Measurements from ENCODE around the gene REEP5. TPM values are rescaled to one million over a fixed set of nuclear protein-coding genes. Genes with fewer than 3 reads are reported as not detected.
"Not testable (repeated sequence)": the region's sequence is repeated elsewhere in the genome, so short reads cannot be mapped to it uniquely, and the experiment has no call there.

REEP5 gene
- polyA plus RNA-seq, 6 donors from 2014 or later, result 92.3 to 138 (median 101) TPM

DNA sequence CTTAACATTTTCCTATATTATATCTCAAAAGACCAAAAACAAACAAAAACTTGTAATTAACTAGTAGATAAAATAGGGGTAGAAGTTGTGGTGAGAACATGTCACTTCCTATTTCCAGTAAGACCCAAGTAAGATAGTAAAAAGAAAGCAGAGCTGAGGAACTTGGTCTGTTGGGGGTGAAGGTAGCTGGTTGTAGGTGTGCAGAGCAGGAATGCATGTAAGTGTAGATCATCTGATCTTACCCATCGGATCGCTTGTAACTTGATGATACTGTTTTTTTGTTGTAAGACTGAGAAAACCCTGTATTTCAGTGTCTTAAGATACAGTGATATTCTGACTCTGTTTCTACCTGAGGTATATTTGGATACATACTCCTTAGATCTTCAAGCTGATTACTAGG, 55.3 kb downstream of the REEP5 start:
- no peaks in the 10 kb centered on the region for H3K27me3 Mint-ChIP-seq
- DNase-seq, result no peak
- no peak for ATAC-seq (ENCODE audit: low read depth in 2 of 2)
- peaks cover 5 to 24% (median 21%) of the 10 kb centered on the region in 3 donors for H3K4me1 Mint-ChIP-seq
- peak overlapping the region in 3 of 6 donors; percentile 11 to 37 (median 19) for H3K27ac Mint-ChIP-seq
- H3K9me3 Mint-ChIP-seq, result no peaks in the 10 kb centered on the region
- peaks cover 0 to 10% of the 10 kb centered on the region in 2 donors for H3K36me3 Mint-ChIP-seq
- H3K4me3 Mint-ChIP-seq, result no peak overlapping the region

DNA sequence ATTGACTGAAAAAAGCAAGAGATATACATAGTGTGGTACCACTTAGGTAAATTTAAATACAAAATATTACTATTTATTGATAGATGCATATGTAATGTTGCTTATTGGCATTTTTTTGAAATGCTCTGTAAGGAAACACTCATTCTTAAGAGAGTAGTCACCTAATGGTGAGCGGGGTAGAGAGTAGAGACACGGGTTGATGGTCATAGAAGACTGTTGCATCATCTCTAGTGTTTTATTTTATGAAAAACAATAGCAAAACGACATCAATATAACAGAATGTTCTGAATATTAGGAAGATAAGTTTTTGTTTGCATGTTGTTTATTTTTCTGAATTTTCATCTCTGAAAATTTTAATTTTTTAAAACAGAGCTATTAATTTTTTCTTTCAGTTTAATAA, 56.9 kb downstream of the REEP5 start:
- no peak overlapping the region for H3K27ac Mint-ChIP-seq
- H3K4me1 Mint-ChIP-seq, result peaks cover 9 to 39% (median 27%) of the 10 kb centered on the region in 3 donors
- no peak overlapping the region for H3K4me3 Mint-ChIP-seq
- DNase-seq (no peak), ATAC-seq (ENCODE audit: low read depth in 2 of 2) (no peak)
- H3K9me3 Mint-ChIP-seq, result no peaks in the 10 kb centered on the region
- no peaks in the 10 kb centered on the region for H3K27me3 Mint-ChIP-seq
- H3K36me3 Mint-ChIP-seq, result peaks cover 0 to 10% of the 10 kb centered on the region in 2 donors

DNA sequence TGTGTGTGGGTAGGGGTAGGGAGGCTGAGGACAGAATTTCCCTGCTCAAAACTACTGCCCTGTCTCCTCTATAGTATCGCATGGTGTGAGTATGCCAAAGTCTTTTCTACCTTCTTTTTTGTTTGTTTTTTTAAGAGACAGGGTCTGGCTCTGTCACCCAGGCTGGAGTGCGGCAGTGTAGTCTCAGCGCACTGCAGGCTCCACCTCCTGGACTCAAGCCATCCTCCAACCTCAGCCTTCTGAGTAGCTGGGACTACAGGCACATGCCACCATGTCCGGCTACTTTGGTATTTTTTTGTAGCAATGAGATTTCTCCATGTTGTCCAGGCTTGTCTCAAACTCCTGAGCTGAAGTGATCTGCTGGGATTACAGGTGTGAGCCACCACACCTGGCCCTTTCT, 58.5 kb downstream of the REEP5 start:
- peaks cover 0 to under 1% (median 0%) of the 10 kb centered on the region in 3 donors for H3K27me3 Mint-ChIP-seq
- DNase-seq (no peak), ATAC-seq (ENCODE audit: low read depth in 2 of 2) (no peak)
- no peaks in the 10 kb centered on the region for H3K36me3 Mint-ChIP-seq
- H3K4me3 Mint-ChIP-seq, result peak overlapping the region in 6 of 8 donors; percentile 24 to 96 (median 58)
- H3K27ac Mint-ChIP-seq, result peak overlapping the region in 2 of 6 donors; percentile 73 to 74
- no peaks in the 10 kb centered on the region for H3K9me3 Mint-ChIP-seq
- peaks cover 9 to 39% (median 23%) of the 10 kb centered on the region in 3 donors for H3K4me1 Mint-ChIP-seq

DNA sequence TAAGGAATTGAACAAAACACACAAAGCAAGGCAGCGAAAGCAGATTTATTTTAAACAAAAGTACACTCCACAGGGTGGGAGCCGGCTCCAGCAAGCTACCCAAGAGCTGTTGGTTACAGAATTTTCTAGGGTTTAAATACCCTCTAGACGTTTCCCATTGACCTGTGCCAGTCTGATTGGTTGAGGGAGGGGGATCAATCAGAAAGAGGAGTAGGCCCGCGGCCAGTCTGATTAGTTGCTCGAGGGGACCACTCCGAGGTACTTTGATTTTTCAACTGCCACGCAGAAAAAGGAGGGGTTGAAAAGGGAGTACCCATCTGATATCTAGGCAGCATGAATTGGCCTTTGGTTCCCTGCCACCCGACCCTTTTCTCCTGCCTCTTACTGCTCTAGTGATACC, 59.9 kb downstream of the REEP5 start:
- Mint-ChIP-seq H3K36me3 (no peaks in the 10 kb centered on the region), H3K27ac (peak overlapping the region in 3 of 6 donors; percentile 60 to 97 (median 80)), H3K4me1 (peaks cover 9 to 39% (median 23%) of the 10 kb centered on the region in 3 donors), H3K4me3 (peak overlapping the region; percentile 95 to 99 (median 98)), H3K9me3 (no peaks in the 10 kb centered on the region), H3K27me3 (peaks cover 8 to 11% (median 10%) of the 10 kb centered on the region in 3 donors)
- ATAC-seq (ENCODE audit: low read depth in 2 of 2) (no peak), DNase-seq (no peak)

DNA sequence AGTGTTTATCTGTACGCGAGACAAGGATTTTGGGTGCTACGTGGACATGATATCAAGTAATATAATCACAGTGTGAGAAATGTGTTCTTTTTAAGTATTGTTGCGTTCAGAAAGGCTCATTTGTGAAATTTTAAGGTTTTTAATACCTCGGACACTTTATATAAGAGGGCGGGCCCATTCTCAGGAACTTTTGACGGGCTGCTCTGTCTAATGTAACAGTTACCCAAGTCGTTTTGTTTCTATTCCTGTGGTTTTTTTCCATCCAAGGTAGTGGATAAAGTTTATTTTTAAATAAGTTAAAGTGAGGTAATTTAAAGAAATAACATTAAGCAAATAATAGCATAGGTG, 60.4 kb downstream of the REEP5 start:
- ATAC-seq (ENCODE audit: low read depth in 2 of 2) (no peak), DNase-seq (no peak)
- Mint-ChIP-seq H3K27me3 (peaks cover 8 to 12% (median 11%) of the 10 kb centered on the region in 3 donors), H3K27ac (peak overlapping the region; percentile 96 to 99 (median 98)), H3K4me3 (peak overlapping the region; percentile 95 to 99 (median 98)), H3K4me1 (peaks cover 9 to 39% (median 23%) of the 10 kb centered on the region in 3 donors), H3K36me3 (no peaks in the 10 kb centered on the region), H3K9me3 (no peaks in the 10 kb centered on the region)

DNA sequence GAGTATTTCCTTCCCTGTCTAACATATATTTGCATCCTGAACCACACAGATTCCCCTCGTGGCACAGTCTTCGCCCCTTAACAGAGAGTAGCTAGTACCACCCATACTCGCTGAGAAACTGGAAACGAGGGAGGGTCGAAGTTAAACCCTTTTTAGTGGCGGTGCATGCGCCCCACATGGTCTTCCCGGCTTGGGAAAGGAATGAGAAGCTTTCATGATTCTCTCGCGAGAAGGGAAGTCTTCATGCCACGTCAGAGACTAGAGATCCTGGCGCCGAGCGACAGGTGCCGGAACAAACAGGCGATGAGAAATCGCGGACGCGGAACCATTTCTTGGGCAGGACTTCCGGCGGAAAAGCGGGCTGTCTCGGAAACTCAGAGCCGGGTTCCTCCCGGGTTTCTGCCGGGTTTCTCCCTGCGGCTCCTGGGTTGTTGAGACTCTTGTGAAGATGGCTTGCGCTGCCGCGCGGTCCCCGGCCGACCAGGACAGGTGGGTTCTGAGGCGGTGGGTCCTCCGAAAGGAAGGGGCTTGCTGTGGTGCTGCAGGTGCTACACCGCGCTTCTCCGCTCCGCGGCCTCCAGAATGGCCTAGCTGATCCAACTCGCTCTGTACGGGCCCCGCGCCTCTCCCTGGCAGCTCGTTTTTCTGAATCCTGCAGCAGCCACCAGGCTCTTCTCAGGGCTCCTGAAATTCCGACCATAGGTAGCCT, 60.9 kb downstream of the REEP5 start, which contains the start of gene SRP19:
Gene SRP19 (plus strand): TSS at position 359 of the 709 bp plus-strand sequence. CDS start 90 bp downstream, at position 449.
- peak; percentile 88 for DNase-seq
- Mint-ChIP-seq H3K4me3 (peak within 1 kb of the TSS; percentile 95 to 99 (median 98)), H3K36me3 (no peaks in the 10 kb centered on the region), H3K4me1 (peaks cover 9 to 39% (median 23%) of the 10 kb centered on the region in 3 donors), H3K9me3 (peaks cover 0 to 4% (median 0%) of the 10 kb centered on the region in 7 donors), H3K27ac (peak within 1 kb of the TSS; percentile 96 to 99 (median 98)), H3K27me3 (peaks cover 12 to 18% (median 17%) of the 10 kb centered on the region in 3 donors)
- ATAC-seq (ENCODE audit: low read depth in 2 of 2), result peak; percentile 93 to 96

DNA sequence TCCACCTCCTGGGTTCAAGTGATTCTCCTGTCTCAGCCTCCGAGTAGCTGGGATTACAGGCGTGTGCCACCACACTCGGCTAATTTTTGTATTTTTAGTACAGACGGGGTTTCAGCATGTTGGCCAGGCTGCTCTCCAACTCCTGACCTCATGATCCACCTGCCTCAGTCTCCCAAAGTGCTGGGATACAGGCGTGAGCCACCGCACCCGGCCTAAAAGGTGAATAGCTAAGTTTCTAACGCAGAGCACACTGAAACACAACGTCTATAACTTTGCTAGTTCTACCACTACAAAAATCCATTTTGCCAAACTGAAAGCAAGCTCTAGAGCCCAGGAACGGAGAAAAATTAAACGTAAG, 61.5 kb downstream of the REEP5 start:
- DNase-seq; ATAC-seq (ENCODE audit: low read depth in 2 of 2); H3K36me3 Mint-ChIP-seq; H3K9me3 Mint-ChIP-seq: not testable (repeated sequence)
- Mint-ChIP-seq H3K4me1 (peaks cover 9 to 39% (median 23%) of the 10 kb centered on the region in 3 donors), H3K4me3 (peak overlapping the region; percentile 95 to 99 (median 98)), H3K27me3 (peaks cover 18 to 23% (median 22%) of the 10 kb centered on the region in 3 donors), H3K27ac (peak overlapping the region; percentile 96 to 99 (median 98))

DNA sequence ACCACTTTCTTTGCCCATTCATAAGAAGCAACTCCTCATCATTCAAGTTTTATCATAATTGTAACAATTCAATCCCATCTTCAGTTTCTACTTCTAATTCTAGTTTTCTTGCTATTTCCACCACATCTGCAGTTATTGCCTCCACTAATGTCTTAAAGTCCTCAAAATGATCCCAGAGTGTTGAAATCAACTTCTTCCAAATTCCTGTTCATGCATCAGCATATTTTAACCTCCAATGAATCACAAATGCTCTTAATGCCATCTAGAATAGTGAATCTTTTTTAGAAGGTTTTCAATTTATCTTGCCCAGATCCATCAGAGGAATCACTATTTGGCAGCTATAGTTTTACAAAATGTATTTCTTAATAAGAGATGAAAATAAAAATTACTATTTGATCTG, 64.2 kb downstream of the REEP5 start:
- peaks cover 6 to 29% (median 11%) of the 10 kb centered on the region in 7 donors for H3K9me3 Mint-ChIP-seq
- DNase-seq (no peak), ATAC-seq (ENCODE audit: low read depth in 2 of 2) (no peak)
- H3K27me3 Mint-ChIP-seq, result peaks cover 30 to 48% (median 42%) of the 10 kb centered on the region in 3 donors
- peaks cover 9 to 28% (median 14%) of the 10 kb centered on the region in 3 donors for H3K4me1 Mint-ChIP-seq
- H3K27ac Mint-ChIP-seq, result no peak overlapping the region
- peak overlapping the region in 1 of 8 donors; percentile 35 for H3K4me3 Mint-ChIP-seq
- H3K36me3 Mint-ChIP-seq, result peaks cover 11 to 15% of the 10 kb centered on the region in 2 donors

DNA sequence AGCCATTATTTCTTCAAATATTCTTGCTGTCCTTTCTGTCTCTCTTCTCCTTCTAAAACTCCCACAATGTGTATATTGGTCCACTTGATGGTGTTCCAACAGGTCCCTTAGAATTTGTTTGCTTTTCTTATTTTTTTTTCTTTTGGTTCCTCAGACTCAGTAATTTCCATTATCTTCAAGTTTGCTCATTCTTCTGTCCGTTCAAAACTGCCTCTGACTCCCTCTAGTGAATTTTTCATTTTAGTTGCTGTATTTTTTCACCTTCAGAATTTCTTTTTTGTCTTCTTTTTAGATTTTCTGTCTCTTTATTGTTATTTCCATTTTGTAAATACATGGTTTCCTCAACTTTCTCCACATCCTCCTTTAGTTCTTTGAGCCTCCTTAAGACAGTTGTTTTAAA, 67.4 kb downstream of the REEP5 start:
- H3K27ac Mint-ChIP-seq, result no peak overlapping the region
- ATAC-seq (ENCODE audit: low read depth in 2 of 2) (no peak), DNase-seq (no peak)
- H3K36me3 Mint-ChIP-seq, result peaks cover 11 to 15% of the 10 kb centered on the region in 2 donors
- H3K4me3 Mint-ChIP-seq, result peak overlapping the region in 1 of 8 donors; percentile 49
- no peaks in the 10 kb centered on the region for H3K4me1 Mint-ChIP-seq
- H3K9me3 Mint-ChIP-seq, result peaks cover 6 to 29% (median 11%) of the 10 kb centered on the region in 7 donors
- peaks cover 30 to 48% (median 42%) of the 10 kb centered on the region in 3 donors for H3K27me3 Mint-ChIP-seq

DNA sequence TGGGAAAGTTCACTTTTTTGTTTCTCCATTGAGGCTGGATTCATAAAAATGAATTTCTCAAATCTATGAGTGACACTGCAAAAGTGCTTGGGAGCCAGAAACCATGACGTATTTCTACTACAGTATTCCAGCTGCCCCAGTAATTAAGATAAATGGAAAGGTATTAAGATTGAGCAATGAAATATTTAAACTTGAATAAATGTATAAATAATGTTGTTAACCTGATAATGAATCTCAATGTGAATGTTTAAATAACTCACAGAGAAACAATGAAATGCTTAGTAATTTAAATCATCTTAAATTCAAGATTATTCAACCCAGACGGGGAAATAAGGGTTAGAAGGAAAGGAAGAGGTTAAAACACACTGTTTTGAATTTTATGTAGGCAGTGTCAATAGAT, 72.1 kb downstream of the REEP5 start:
- peaks cover 3 to 16% (median 4%) of the 10 kb centered on the region in 7 donors for H3K9me3 Mint-ChIP-seq
- peaks cover 7 to 18% (median 14%) of the 10 kb centered on the region in 3 donors for H3K27me3 Mint-ChIP-seq
- DNase-seq, result no peak
- peaks cover 5 to 6% of the 10 kb centered on the region in 2 donors for H3K36me3 Mint-ChIP-seq
- H3K4me1 Mint-ChIP-seq, result peaks cover 0 to 12% (median 5%) of the 10 kb centered on the region in 3 donors
- ATAC-seq (ENCODE audit: low read depth in 2 of 2), result no peak
- H3K4me3 Mint-ChIP-seq, result no peak overlapping the region
- peak overlapping the region in 1 of 6 donors; percentile 21 for H3K27ac Mint-ChIP-seq

DNA sequence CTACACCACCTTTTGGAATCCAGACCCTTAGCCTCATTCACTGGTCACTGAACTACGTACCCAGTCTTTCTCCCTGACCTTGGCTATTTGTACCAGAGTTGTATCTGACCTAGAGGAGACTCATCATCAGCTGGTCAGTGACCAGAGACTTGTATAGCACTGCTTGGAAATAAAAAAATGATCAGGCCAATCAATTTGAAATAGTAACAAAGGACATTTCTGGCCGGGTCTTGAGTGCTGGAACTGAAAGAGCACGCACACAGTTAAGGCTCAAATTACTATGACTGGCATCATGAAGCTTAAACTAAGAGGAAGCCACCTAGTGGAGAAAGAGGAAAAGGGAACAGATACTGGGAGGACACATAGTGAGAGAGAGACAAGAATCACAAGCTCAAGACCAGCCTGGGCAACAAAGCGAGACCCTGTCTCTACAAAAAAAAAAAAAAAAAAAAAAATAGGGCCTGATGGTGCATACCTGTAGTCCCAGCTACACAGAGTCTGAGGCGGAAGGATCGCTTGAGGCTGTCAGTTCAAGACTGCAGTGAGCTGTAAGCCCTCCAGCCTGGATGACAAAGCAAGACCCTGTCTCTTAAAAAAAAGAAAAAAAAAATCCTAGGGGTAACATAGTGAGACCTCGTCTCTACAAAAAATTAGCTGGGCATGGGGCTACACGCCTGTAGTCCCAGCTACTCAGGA, 73.8 kb downstream of the REEP5 start:
- Mint-ChIP-seq H3K36me3 (no peaks in the 10 kb centered on the region), H3K4me1 (peaks cover 0 to 12% (median 5%) of the 10 kb centered on the region in 3 donors), H3K9me3 (no peaks in the 10 kb centered on the region), H3K4me3 (peak overlapping the region in 1 of 8 donors; percentile 11), H3K27me3 (peaks cover 0 to 2% (median 1%) of the 10 kb centered on the region in 3 donors), H3K27ac (peak overlapping the region in 4 of 6 donors; percentile 6 to 74 (median 10))
- ATAC-seq (ENCODE audit: low read depth in 2 of 2) (peak; percentile 99), DNase-seq (peak; percentile 62)

DNA sequence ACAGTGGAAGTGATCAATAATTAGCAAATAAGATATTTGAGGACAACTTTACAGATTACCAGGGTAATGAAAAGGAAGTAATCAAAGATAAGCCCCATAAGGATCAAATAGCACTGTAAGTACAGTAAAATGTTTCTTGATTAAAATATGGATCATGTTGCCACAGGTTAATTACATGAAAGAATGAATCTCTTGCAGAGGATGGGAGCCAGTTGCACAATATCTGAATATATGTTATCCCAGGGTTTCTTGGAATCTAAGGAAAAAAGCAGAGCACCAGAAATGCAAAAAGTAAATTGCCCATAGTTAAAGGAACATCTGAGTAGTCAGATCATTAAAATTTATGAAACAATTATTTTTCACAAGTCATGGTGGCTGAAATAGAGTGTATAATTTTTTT, 74.7 kb downstream of the REEP5 start:
- Mint-ChIP-seq H3K4me1 (peaks cover 0 to 12% (median 5%) of the 10 kb centered on the region in 3 donors), H3K4me3 (no peak overlapping the region), H3K27ac (peak overlapping the region in 1 of 6 donors; percentile 6)

DNA sequence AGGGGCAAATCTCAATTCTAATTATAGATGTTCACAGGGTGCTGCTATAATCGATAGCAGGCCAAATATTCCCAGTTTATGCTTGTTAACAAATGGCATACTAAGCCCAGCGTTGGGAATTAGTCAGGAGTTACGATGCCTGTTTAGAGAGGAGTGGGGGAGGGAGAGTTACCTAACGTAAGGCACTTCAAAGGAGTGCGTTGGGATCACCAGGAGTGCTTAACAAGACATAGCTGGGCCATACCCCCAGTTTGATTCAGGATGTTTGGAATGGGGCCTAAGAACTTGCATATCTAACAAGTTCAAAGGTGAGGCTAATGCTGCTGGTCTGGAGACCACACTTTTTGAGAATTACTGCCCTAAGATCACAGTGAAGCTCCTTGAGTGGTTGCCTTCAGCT, 75.5 kb downstream of the REEP5 start:
- peaks cover 0 to 4% of the 10 kb centered on the region in 2 donors for H3K36me3 Mint-ChIP-seq
- H3K27ac Mint-ChIP-seq, result peak overlapping the region in 1 of 6 donors; percentile 6
- H3K9me3 Mint-ChIP-seq, result no peaks in the 10 kb centered on the region
- ATAC-seq (ENCODE audit: low read depth in 2 of 2) (no peak), DNase-seq (no peak)
- no peaks in the 10 kb centered on the region for H3K27me3 Mint-ChIP-seq
- H3K4me3 Mint-ChIP-seq, result no peak overlapping the region
- H3K4me1 Mint-ChIP-seq, result peaks cover 0 to 12% (median 5%) of the 10 kb centered on the region in 3 donors

More for the DNA sequence above, 74.7 kb downstream of the REEP5 start:
- H3K36me3 Mint-ChIP-seq, result peaks cover 0 to 4% of the 10 kb centered on the region in 2 donors
- ATAC-seq (ENCODE audit: low read depth in 2 of 2), result no peak
- no peaks in the 10 kb centered on the region for H3K27me3 Mint-ChIP-seq
- no peak for DNase-seq
- no peaks in the 10 kb centered on the region for H3K9me3 Mint-ChIP-seq
